H1 (cell line): Measurements from ENCODE around the gene ARL3. TPM values are rescaled to one million over a fixed set of nuclear protein-coding genes. Genes with fewer than 3 reads are reported as not detected.

Experiments
- ATF2 ChIP-seq: IDR thresholded peaks from 2 replicates; pipeline ENCODE4 v1.6.1; 2012; ENCODE audit warnings: low read length, inconsistent platforms
- BRCA1 ChIP-seq: IDR thresholded peaks from 2 replicates; pipeline ENCODE4 v1.6.1; 2012; ENCODE audit warnings: low read depth, low read length, improper control_type of control experiment
- CBX8 ChIP-seq: fragments of 300-800, 300-1000 bp; sonication (generic); IDR thresholded peaks from 2 replicates; pipeline ENCODE4 v1.7.1; 2016; ENCODE audit warnings: low read depth, low read length, borderline replicate concordance
- CEBPB ChIP-seq: IDR thresholded peaks from 2 replicates; pipeline ENCODE4 v1.6.1; 2012; ENCODE audit warnings: low read depth, low read length
- CHD1 ChIP-seq: IDR thresholded peaks from 2 replicates; pipeline ENCODE4 v1.6.1; 2012; ENCODE audit warnings: low read depth, low read length, improper control_type of control experiment
- CHD2 ChIP-seq: IDR thresholded peaks from 2 replicates; pipeline ENCODE4 v1.6.1; 2012; ENCODE audit warnings: low read length, improper control_type of control experiment
- CREB1 ChIP-seq: IDR thresholded peaks from 2 replicates; pipeline ENCODE4 v1.6.1; 2012; ENCODE audit warnings: inconsistent platforms
- EGR1 ChIP-seq: IDR thresholded peaks from 2 replicates; pipeline ENCODE4 v1.6.1; 2011; ENCODE audit warnings: low read depth, low read length, borderline replicate concordance
- EZH2 ChIP-seq: fragments of 200-600 bp; sonication (generic); IDR thresholded peaks from 2 replicates; pipeline ENCODE4 v1.7.1; 2012; ENCODE audit warnings: low read depth, mild to moderate bottlenecking, moderate library complexity, low read length, inconsistent platforms; ENCODE audit not compliant: severe bottlenecking
- NRF1 ChIP-seq: IDR thresholded peaks from 2 replicates; pipeline ENCODE4 v1.6.1; 2011; ENCODE audit warnings: mild to moderate bottlenecking, low read depth, low read length, improper control_type of control experiment
- PHF8 ChIP-seq: fragments of 200-600 bp; sonication (generic); conservative IDR thresholded peaks from 2 replicates; pipeline ENCODE4 v1.7.1; 2012; ENCODE audit warnings: low read depth, mild to moderate bottlenecking, inconsistent platforms, low read length, moderate library complexity
- POLR2A ChIP-seq, 2 experiments: IDR thresholded peaks; 1 replicate in 1 of 2; 2 replicates in 1 of 2; pipeline ENCODE4 v1.6.1; 2011; ENCODE audit warnings: low read depth in 2 of 2, low read length in 2 of 2, mild to moderate bottlenecking in 2 of 2; ENCODE audit errors: control extremely low read depth in 1 of 2
- RBBP5 ChIP-seq: IDR thresholded peaks from 2 replicates; pipeline ENCODE4 v1.7.1; 2012; ENCODE audit warnings: low read depth, mild to moderate bottlenecking, inconsistent platforms, low read length, moderate library complexity, borderline replicate concordance
- RXRA ChIP-seq: IDR thresholded peaks from 2 replicates; pipeline ENCODE4 v1.6.1; 2011; ENCODE audit warnings: low read depth, mild to moderate bottlenecking, low read length, moderate library complexity; ENCODE audit not compliant: insufficient read depth
- SAP30 ChIP-seq: fragments of 300-600 bp; sonication (generic); IDR thresholded peaks from 2 replicates; pipeline ENCODE4 v1.7.1; 2012; ENCODE audit warnings: low read length, moderate library complexity, mild to moderate bottlenecking, inconsistent platforms; ENCODE audit not compliant: insufficient read depth, insufficient replicate concordance
- SIRT6 ChIP-seq: IDR thresholded peaks from one replicate; pipeline ENCODE4 v1.7.1; 2012; ENCODE audit warnings: low read length, inconsistent platforms
- SP1 ChIP-seq: IDR thresholded peaks from 2 replicates; pipeline ENCODE4 v1.6.1; 2011; ENCODE audit warnings: low read depth, low read length
- TBP ChIP-seq: IDR thresholded peaks from 2 replicates; pipeline ENCODE4 v1.6.1; 2011; ENCODE audit warnings: low read depth, low read length, improper control_type of control experiment
- polyA plus RNA-seq, 7 experiments: library from polyadenylated mRNA; depleted of rRNA in 3 of 7; stranded (reverse) in 5 of 7; unstranded in 2 of 7; fragments of >200 nt in 5 of 7; fragments of 200-250 nt in 2 of 7; gene quantifications; 1 replicate in 5 of 7; 2 replicates in 1 of 7; 4 replicates in 1 of 7; pipeline versions ENCODE4 v1.2.1 to v1.2.3, GENCODE V29; 2011 to 2013; ENCODE audit warnings: missing spikeins in 2 of 7, mixed read lengths in 2 of 7
- total RNA-seq: library from RNA; stranded (reverse); fragmentation: NEBNext Ultra II Directional; extraction: Animal tissue kit (Norgen Biotek cat#: 25700); gene quantifications from 2 replicates; pipeline ENCODE4 v1.2.1, GENCODE V29; 2021

The ARL3 gene
- total and polyA plus RNA-seq, 2 of the 8 experiments (the other 6 are each of a cell fraction or from before 2014, with no cell fraction given): 8.8 to 16.2 TPM

GRCh38 chr10:102643336-102644065, 70.7 kb downstream of the ARL3 start (continued):
- no peak for TF ChIP-seq CHD2
- no peak for TF ChIP-seq RBBP5
- no peak for TF ChIP-seq ATF2
- TF ChIP-seq EZH2: no peak
- TF ChIP-seq CREB1: no peak
- TF ChIP-seq TBP: peak; percentile 17; the same call in 1 of the 2 replicates
- TF ChIP-seq CHD1: no peak
- TF ChIP-seq PHF8: peak; percentile 16; the same call in 1 of the 2 replicates
- TF ChIP-seq NRF1: no peak
- TF ChIP-seq RXRA: no peak
- peak in 1 of 2 experiments; percentile 33; a peak in 1 of 3 replicates for TF ChIP-seq POLR2A (IDR thresholded peaks at IDR 0.05; ENCODE audit: control extremely low read depth in 1 of 2, low read depth in 2 of 2, low read length in 2 of 2)
- no peak for TF ChIP-seq EGR1
- no peak for TF ChIP-seq BRCA1
- TF ChIP-seq SP1: no peak
- TF ChIP-seq CBX8: no peak
- TF ChIP-seq SAP30: no peak
- no peak for TF ChIP-seq CEBPB
- TF ChIP-seq SIRT6: no peak
